ENCODE measurements around the gene UROS.

GRCh38 chr10:125747417-125747816 lies 75.6 kb downstream of the UROS start:
- TF ChIP-seq CTCF (IDR thresholded peaks at IDR 0.05; ENCODE audit: low read depth, low read length, poor library complexity, severe bottlenecking) (no peak), EZH2phosphoT487 (IDR thresholded peaks at IDR 0.05; ENCODE audit: borderline replicate concordance, low read length) (no peak)
